NCI-H524 treated with DMSO at 0.1 percent for 48 hours (cell line): ENCODE measurements around the gene NR6A1.
"Not testable (repeated sequence)": the region's sequence is repeated elsewhere in the genome, so short reads cannot be mapped to it uniquely, and the experiment has no call there.

ENCODE experiments used
- DNase-seq: peaks from one replicate; lab custom pipeline; 2025; lab: John Stamatoyannopoulos, UW

The NR6A1 gene

GRCh38 chr9:124760719-124761118 is 10.4 kb downstream of the NR6A1 start:
- no peak for DNase-seq

DNA sequence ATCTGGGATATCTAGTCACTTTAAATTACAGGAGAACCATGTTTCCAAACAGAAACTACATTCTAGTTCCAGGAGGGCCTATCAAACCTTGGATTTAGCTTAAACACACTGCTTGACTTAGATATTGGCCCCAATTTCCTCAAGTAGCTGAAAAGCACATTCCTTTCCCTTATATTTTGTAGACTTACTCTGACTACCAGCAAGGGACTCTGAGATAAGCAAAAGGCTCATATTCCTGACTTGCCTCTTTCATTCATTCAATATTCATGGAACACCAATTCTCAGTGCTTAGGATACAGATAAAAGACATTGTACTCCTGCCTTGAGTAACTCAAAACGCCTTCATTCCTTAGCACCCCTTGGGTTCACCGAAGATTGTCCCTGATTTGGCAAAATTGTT is 11.8 kb downstream of the NR6A1 start:
- no peak for DNase-seq

DNA sequence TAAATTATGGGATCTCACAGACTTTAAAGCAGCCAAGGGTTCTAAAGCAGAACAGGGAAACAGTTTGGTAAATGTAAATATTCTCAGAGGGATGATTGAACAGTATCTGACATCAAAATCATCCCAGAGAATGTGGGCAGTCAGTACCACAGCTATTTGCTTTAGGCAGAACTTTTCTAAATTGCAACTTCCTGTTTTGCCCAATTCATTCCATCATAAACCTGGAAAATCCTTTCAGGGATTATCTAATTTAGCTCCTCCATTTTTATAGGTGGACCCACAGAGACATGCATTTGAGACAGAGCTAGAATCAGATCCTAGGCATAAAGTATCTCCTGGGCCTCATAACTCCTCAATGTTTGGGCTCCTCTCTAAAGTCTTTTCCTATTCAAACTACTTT is 12.4 kb downstream of the NR6A1 start:
- no peak for DNase-seq

- DNase-seq = no peak
Measured at GRCh38 chr9:124758061-124758460, 13.1 kb downstream of the NR6A1 start.

DNA sequence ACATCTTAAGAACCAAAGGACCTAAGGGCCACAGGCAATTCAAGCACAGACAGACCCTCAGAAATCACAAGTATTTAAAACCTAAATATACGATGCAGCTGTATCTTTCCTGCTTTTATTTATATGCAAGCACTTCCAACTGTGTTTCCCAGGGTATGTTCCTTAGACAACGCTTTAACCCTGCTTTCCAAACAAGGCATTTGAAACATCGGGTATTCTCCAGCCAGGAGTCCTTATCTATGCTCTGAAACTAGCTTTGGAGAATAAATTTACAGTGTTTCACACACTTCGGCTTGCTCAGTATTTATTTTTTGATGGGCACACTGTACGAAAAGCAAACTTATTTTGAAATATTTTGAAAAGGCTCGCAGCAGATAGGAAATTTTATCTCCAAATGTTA is 13.5 kb downstream of the NR6A1 start:
- no peak for DNase-seq

- DNase-seq = no peak
Measured at GRCh38 chr9:124756011-124756410, 15.1 kb downstream of the NR6A1 start.

DNA sequence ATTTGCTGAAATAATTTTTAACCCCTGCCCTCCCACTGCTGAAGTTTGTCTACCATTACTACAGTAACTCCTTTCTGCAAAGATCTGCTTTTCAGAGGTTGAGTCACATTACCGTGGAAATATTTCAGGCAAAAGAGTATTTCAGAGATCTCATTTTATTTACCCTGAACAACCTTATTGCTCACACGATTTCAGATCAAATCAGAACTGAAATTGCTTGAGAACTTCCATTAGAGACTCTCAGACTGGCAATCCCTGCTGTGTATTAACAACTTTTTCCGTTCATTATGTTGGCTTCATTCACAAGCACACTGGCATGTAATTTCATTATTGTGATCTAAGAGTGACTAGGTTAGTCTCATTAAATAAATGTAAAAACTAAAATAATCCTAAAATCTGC is 16.1 kb downstream of the NR6A1 start:
- no peak for DNase-seq

GRCh38 chr9:124754289-124754688 is 16.8 kb downstream of the NR6A1 start:
- no peak for DNase-seq

DNA sequence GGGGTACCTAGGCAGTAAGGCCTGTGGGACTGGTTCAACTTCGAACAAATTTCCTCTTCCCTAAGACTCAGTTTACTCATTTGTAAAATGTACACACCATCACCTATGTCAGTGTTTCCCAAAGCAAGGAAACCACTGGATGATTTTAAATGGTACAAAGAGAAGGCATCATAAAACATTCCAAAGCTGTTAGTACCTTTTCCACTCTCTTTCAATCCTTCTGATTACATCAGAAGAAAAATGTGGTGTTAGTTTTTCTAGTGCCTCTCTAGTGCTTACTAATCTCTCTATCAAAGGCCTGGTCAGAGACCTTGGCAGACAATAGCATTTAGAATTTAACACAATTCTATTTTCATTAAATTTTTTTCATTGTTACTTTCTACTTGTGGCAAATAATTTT is 18.1 kb downstream of the NR6A1 start:
- DNase-seq = no peak

DNA sequence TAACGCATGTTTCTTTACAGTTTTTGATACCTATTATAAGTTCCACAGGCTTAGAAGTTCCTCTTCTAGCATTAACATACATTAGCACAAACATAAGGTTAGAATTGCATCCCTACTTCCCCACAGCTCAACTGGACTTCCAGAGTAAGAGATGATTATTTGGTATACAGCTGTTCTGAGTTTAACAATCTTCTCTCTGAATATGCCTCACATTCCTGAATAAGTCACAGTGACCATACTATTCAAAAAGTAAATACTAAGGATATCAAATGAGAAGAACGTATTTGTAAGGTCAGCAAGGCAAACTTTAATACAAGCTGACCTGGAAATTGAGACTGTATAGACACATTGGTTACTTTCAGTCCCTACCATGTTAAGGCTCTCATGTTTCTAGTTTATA is 21.3 kb downstream of the NR6A1 start:
- no peak for DNase-seq

GRCh38 chr9:124749284-124749683 is 21.8 kb downstream of the NR6A1 start:
- DNase-seq = no peak

- DNase-seq = no peak
Measured at GRCh38 chr9:124747065-124747464, 24.0 kb downstream of the NR6A1 start.

GRCh38 chr9:124743686-124744348 is 27.3 kb downstream of the NR6A1 start:
- no peak for DNase-seq

DNA sequence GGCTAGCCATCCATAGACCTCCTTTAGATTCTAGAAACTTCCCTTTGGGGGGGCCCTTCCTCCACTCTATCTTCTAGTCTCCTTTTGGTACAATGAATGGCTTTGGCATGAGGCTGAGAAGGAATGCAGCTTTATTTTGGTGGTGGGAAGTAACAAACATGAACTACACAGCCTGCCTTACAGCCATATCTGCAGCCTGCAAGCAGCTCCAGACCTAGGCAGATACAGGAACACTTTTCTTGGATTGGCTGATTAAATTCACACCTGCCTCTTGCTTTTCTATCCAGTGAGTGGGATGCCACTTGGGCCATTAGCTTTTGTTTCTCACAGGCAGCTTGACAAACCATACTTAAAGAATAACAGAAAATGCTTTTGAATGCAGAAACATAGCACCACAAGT is 28.2 kb downstream of the NR6A1 start:
- no peak for DNase-seq

- no peak for DNase-seq
Measured at GRCh38 chr9:124741662-124742061, 29.4 kb downstream of the NR6A1 start.

DNA sequence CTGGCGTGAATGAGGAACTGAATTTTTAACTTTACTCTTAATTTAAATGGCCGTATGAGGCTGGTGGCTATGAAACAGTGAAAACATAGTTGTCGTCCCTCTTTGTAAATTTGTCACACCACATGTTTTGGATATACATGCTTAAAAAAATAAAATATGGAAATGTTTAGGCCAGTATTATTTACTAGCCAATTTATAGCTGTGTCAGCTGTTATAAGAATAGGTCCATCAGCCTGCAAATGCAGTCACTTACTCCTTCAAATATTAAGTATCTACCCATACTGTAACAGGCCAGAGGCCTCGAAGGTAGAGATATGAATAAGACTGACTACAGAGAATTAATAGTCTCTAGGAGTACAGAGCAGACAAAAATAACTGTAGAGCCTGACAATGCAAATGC is 30.0 kb downstream of the NR6A1 start:
- DNase-seq = no peak

- no peak for DNase-seq
Measured at GRCh38 chr9:124739360-124739759, 31.8 kb downstream of the NR6A1 start.

DNA sequence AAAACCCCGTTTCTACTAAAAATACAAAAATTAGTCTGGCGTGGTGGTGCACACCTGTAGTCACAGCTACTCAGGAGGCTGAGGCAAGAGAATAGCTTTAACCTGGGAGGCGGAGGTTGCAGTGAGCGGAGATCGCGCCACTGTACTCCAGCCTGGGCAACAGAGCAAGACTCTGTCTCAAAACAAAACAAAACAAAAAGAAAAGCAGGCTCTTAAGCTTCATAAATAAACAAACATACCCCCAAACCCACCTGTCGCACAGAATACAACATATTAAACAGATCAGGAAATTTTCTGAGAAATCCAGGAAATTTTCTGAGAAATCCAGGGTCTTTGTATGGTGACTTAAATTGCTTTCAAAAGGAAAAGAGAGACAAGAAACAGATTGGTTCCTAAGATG is 33.0 kb downstream of the NR6A1 start:
- DNase-seq = not testable (repeated sequence)

- DNase-seq = no peak
Measured at GRCh38 chr9:124735121-124735520, 36.0 kb downstream of the NR6A1 start.

- DNase-seq = not testable (repeated sequence)
Measured at GRCh38 chr9:124734741-124735083, 36.4 kb downstream of the NR6A1 start.

DNA sequence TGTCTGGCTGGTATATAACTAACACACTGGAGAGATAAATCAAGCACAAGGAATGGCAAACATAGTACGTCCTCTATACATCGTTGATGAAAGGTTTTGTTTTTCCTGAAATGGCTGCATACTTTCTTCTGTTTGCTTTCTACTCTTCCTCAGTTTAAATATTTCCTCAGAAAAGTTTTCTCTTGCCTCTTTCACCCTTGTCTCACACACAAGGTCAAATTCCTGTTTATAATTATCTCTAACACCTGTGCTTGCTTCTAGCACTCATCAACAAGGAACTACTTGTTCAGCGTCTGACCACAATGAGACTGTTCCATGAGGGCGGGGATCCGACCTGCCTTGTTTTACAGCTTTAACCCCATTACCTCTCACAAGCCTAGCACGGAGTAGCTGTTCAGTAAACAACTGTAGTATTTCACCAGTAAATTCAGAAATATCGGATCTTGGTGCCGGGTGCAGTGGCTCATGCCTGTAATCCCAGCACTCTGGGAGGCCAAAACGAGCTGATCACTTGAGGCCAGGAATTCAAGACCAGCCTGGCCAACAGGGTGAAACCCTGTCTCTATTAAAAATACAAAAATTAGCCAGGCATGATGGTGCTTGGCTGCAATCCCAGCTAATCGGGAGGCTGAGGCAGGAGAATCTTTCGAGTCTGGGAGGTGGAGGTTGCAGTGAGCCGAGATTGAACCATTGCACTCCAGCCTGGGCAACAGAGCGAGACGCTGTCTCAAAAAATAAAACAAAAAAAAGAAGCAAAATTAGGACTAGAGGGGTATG is 37.0 kb downstream of the NR6A1 start:
- no peak for DNase-seq

GRCh38 chr9:124730772-124731171 is 40.3 kb downstream of the NR6A1 start:
- no peak for DNase-seq

GRCh38 chr9:124726886-124727285 is 44.2 kb downstream of the NR6A1 start:
- DNase-seq = no peak

GRCh38 chr9:124725068-124725452 is 46.1 kb downstream of the NR6A1 start:
- peak; percentile 41 for DNase-seq
